Measurements from ENCODE around the gene CABYR. TPM values are rescaled to one million over a fixed set of nuclear protein-coding genes. Genes with fewer than 3 reads are reported as not detected.

Gene CABYR
- total RNA-seq, 4 donors from 2014 or later, result 1.9 to 5.3 (median 2.4) TPM

DNA sequence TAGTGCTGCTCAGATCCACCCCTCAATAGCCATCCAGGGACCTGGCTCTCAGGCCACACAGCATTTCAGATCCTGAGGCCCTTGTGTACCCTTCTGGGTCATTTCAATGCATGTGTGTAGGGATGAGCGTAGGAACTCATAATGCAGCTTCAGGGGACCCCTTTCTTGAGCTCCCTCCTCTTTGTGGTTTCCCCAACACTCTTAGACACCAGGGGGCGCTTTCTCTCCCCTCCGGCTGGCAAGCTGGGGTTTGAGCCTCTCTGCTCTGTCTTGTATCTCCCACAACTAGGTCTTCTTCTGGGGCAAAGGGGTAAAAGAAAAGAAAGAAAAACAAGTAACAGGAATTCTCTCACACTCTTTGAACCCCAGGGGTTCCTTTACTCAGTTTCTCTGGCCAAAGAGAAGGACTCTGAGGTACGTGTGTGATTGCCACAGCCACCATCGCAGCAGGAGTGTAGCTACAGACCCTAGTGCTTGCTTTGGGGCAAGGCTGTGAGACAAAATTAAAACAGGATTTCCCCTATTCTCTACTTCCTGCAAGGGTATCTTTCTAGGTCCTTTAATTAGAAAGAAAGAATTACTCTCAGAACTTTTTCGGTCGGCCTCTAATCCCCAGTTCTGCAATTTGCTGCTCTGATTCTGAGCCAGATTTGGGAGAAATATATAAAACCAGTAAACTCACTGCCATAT, 38.0 kb downstream of the CABYR start:
- ATAC-seq (ENCODE audit: low FRiP score), result peak; percentile 54
- TF ChIP-seq, protein P1, sequence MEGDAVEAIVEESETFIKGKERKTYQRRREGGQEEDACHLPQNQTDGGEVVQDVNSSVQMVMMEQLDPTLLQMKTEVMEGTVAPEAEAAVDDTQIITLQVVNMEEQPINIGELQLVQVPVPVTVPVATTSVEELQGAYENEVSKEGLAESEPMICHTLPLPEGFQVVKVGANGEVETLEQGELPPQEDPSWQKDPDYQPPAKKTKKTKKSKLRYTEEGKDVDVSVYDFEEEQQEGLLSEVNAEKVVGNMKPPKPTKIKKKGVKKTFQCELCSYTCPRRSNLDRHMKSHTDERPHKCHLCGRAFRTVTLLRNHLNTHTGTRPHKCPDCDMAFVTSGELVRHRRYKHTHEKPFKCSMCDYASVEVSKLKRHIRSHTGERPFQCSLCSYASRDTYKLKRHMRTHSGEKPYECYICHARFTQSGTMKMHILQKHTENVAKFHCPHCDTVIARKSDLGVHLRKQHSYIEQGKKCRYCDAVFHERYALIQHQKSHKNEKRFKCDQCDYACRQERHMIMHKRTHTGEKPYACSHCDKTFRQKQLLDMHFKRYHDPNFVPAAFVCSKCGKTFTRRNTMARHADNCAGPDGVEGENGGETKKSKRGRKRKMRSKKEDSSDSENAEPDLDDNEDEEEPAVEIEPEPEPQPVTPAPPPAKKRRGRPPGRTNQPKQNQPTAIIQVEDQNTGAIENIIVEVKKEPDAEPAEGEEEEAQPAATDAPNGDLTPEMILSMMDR (IDR thresholded peaks at IDR 0.05), result peak in 1 of 3 donors; percentile 13
- peak; percentile 55 for DNase-seq (ENCODE audit: low spot score)

DNA sequence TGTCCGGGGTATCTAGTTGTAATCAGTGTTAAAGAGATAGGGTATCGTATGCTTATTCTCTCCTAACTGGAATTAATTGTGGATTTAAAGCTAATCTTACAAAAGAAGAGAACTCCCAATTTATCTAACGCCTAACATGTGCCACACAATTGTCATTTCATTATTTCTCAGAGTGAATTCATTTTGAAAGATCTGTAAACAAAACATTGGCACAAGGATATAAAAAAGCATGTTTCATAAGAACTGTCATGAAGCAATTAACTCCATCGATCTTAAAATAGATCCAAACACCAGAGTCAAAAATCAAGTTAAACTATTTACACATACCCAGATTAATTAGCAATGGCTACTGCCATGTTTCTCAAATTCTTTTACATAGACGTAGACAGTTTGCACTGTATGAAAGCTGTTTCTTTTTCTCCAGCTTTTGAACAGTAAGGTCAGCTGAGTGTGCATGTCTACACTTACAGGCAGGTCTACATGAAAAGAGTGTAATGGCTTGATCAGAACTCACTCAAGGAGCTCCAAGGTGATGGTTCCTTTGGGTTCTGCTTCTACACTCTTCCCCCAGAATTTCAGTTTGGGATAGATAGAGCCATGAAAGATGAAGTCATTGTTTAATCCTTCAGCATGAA, 38.8 kb downstream of the CABYR start:
- ATAC-seq (ENCODE audit: low FRiP score) (no peak), DNase-seq (ENCODE audit: low spot score) (no peak)
- TF ChIP-seq, protein P1 (IDR thresholded peaks at IDR 0.05), result no peak

DNA sequence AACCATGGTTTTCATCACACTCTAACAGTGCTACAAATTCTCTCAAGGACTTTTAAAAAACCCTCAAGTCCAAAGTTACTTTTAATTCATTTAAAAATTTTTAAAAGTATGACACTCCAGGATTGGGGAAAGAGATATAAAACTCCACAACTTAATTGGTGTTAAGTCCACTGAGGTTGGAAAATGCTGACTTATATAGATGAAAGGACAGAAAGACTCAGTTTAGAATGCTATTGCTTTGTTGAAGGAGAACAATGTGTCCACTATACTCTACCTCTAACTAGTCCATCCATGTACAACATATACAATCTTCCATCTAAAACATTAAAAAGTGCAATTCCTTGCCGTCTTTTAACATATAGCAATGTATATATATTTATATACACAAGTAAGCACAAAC, 41.2 kb downstream of the CABYR start:
- ATAC-seq (ENCODE audit: low FRiP score), result no peak
- TF ChIP-seq, protein P1 (IDR thresholded peaks at IDR 0.05), result no peak
- DNase-seq (ENCODE audit: low spot score), result no peak

DNA sequence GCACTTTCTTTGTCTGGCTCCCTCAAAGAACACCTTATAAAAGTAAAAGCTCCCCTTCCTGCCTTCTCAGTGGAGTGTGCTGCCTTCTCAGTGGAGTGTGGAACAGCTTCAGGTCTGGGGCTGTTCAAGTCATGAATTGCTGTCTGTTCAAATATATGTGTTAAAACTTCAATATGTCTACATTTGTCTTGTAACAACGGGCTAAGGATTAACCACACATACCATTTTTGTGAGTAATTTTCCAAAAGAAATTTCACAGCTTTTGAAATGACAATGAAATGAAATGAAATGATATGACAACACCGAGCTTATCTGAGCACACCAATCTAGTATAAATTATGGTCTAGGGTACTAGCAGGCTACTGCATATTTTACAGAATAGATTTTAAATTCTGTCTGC, 42.9 kb downstream of the CABYR start:
- TF ChIP-seq, protein P1 (IDR thresholded peaks at IDR 0.05), result no peak
- DNase-seq (ENCODE audit: low spot score) (no peak), ATAC-seq (ENCODE audit: low FRiP score) (no peak)

DNA sequence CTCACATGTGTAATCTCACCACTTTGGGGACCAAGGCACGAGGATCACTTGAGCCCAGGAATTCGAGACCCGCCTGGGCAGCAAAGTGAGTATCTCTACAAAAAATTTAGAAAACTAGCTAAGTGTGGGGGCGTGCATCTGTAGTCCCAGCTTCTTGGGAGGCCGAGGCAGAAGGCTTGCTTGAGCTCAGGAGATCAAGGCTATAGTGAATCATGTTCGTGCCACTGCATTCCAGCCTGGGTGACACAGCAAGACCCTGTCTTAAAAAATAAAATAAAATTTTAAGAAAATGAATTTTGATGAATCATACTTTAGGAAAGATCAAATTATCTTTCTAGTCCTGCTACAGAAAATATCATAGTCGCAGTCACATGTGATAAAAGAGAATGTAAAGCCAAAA, 46.9 kb downstream of the CABYR start:
- DNase-seq (ENCODE audit: low spot score) (no peak), ATAC-seq (ENCODE audit: low FRiP score) (no peak)
- TF ChIP-seq, protein P1 (IDR thresholded peaks at IDR 0.05), result no peak

DNA sequence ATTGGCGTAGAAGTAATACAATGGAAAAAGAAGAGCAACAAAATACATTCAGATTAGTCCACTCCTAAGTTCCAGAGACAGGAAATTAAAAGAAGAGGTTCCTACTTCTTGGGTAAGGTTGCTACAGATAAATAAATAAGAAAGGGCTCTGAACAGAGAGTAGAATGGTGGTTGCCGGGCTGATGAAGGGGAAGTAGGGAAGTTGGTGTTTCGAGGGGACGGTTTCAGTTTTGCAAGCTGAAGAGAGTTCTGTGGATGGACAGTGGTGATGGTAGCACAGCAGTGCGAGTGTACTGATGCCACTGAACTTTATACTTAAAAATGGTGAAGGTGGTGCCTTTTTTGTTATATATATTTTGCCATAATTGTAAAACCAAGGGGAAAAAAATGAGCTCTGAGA, 48.2 kb downstream of the CABYR start:
- no peak for ATAC-seq (ENCODE audit: low FRiP score)
- TF ChIP-seq, protein P1 (IDR thresholded peaks at IDR 0.05), result no peak
- no peak for DNase-seq (ENCODE audit: low spot score)

DNA sequence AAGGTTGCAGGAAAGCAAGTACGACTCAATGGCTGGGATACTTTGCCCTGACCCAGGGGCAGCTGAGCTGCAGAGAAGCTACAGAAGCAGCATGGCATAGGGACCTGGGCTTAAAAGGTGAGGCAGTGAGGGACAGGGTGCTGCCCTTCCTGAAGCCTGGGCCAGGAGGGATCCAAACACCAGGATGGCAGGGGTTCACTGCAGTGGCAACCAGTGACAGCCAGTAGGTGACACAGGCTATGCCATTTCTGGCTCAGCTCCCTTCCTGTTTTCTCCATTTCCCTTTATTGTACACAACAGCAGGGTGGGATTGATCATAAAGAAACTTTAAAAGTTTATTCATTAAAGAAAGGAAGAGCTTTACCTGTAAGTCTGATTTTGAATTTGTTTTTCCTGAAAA, 48.8 kb downstream of the CABYR start:
- ATAC-seq (ENCODE audit: low FRiP score) (no peak), DNase-seq (ENCODE audit: low spot score) (no peak)
- TF ChIP-seq, protein P1 (IDR thresholded peaks at IDR 0.05), result no peak
